PC-3 (cell line): ENCODE results near the gene DIP2C.

ENCODE experiments used
- CTCF ChIP-seq: fragments of 300-600 bp; sonication (generic); conservative IDR thresholded peaks from 2 replicates; pipeline ENCODE4 v1.5.1; 2017; ENCODE audit warnings: antibody characterized with exemption, low read depth, mild to moderate bottlenecking, low read length
- EZH2 ChIP-seq: fragments of 300-600 bp; sonication (generic); IDR thresholded peaks from one replicate; pipeline ENCODE4 v1.6.1; 2017; ENCODE audit warnings: antibody characterized with exemption, mild to moderate bottlenecking, low read length; ENCODE audit not compliant: unreplicated experiment
- EZH2phosphoT487 ChIP-seq: fragments of 300-600 bp; sonication (generic); IDR thresholded peaks from 2 replicates; pipeline ENCODE4 v1.6.1; 2018; ENCODE audit warnings: mild to moderate bottlenecking, antibody characterized with exemption, low read length, borderline replicate concordance

DNA sequence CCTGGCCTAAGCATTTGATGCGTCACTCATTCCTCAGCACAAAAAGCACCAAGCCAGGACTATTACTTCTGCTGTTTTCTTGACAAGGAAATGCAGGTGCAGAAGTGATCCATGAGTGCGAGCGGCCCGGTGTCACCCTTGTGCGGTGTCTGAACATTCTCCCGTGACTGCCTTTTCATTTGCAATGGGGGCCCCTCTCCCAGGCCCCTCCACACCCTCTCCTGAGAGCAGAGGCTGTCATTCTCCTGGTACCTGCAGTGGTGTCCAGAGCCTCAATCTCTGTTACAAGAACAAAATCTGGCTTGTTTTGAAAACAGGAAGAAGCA is 213.1 kb downstream of the DIP2C start:
- TF ChIP-seq CTCF (no peak), EZH2 (no peak), EZH2phosphoT487 (no peak)
